GM12892 (cell line): ENCODE data around the gene RPL7A.

Experiments
- POLR2A ChIP-seq: IDR thresholded peaks from 2 replicates; pipeline ENCODE4 v1.6.1; 2011; ENCODE audit warnings: low read depth, low read length, control low read depth
- POLR2AphosphoS5 ChIP-seq: IDR thresholded peaks from 2 replicates; pipeline ENCODE4 v1.6.1; 2011; ENCODE audit warnings: low read depth, low read length, control low read depth

- TF ChIP-seq POLR2A = no peak
- no peak; the same call in 1 of the 2 replicates for TF ChIP-seq POLR2AphosphoS5
Observed at GRCh38 chr9:133347515-133347984, 468 bp upstream of the RPL7A start.
